GM21737 (cell line): ENCODE measurements around the gene OSBPL9.
"Not testable (repeated sequence)": the region's sequence is repeated elsewhere in the genome, so short reads cannot be mapped to it uniquely, and the experiment has no call there.

Experiments used
- ATAC-seq: cut with Tn5 transposase; IDR thresholded peaks from one replicate; pipeline ENCODE4 v1.9.1; 2021; ENCODE audit warnings: mild to moderate bottlenecking, moderate library complexity; ENCODE audit not compliant: unreplicated experiment

Gene OSBPL9

DNA sequence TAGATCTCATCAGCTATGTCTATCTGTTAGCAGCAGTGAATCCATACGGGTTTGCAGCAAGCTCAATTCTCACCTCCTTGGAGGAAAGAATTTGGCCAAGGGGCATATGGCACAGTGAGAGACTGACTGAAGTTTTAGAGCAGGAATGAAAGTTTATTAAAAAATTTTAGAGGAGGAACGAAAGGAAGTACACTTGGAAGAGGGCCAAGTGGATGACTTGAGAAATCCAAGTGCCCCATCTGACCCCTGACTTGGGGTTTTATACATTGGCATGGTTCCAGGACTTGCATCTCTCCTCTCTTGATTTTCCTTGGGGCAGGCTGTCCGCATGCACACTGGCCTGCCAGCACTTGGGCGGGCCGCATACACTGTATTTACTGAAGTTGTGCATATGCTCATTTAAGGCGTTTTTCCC is 9.2 kb upstream of the OSBPL9 start:
- ATAC-seq, result no peak

DNA sequence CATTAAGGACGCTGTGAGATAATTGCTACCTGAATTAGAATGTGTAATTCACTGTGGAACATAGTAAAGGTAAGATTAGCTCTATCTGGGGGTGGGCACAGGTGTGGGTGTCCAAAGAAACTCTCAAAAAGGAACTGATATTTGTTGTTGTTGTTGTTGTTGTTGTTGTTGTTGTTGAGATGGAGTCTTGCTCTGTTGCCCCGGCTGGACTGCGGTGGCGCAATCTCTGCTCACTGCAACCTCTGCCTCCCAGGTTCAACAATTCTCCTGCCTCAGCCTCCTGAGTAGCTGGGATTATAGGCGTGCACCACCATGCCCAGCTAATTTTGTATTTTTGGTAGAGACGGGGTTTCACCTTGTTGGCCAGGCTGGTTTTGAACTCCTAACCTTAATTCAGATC is 6.8 kb upstream of the OSBPL9 start:
- ATAC-seq, result not testable (repeated sequence)

DNA sequence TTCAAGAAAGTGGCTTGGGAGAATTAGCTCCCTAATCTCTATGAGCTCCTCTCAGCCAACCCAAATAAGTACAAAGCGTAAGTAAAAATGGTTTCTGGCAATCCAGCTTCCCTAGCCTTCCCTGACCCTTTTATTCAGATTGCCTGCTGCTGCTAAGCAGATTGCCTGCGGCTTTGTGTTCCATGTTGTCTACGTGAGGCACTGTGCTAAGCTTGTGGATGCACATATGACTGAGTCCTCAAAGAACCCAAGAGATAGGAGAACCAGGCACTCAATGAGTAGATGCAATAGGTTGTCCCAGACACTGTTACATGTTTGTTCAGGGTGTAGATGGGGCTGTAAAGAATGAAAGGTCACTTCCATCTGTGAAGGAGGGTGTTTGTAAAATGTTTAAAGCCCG is 6.3 kb upstream of the OSBPL9 start:
- no peak for ATAC-seq

DNA sequence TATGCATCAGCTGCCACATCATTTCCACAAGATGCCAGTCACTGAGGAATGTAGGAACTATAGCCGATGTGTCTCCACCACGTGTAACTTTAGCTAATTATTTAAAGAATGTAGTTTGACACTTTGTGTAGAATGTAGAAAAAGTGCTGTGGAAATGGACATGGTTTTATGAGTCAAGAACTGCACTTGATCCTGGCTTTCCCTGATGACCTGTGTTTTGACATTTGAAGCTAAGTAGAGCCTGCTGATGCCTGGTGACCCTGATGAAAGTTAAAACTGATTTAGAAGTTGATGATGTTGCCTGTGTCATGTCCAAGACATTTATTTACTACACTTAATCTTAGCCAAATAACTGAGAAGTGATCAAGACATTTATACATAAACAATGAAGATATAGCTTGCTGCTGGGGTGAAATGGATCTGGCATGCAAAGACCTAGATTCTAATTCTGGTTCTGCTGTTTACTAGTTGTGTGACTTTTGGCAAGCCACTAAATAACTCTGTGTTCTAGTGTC is 4.4 kb upstream of the OSBPL9 start:
- ATAC-seq, result no peak

DNA sequence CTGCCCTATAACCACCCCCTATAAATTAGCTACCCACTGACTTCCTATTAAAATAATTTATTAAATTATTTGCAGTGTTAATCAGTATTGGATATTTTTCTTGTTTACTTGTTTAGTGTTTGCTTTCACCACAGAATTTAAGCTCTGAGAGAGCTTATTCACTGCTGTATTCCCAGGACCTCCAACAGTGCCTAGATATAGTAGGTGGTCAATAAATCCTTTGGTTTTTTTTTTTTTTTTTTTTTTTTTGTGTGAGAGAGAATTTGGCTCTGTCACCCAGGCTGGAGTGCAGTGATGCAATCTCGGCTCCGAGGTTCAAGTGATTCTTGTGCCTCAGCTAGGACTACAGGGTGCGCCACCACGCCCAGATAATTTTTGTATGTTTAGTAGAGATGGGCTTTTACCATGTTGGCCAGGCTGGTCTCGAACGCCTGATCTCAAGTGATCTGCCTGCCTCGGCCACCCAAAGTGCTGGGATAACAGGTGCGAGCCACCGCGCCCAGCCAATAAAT is 1.1 kb upstream of the OSBPL9 start:
- no peak for ATAC-seq

DNA sequence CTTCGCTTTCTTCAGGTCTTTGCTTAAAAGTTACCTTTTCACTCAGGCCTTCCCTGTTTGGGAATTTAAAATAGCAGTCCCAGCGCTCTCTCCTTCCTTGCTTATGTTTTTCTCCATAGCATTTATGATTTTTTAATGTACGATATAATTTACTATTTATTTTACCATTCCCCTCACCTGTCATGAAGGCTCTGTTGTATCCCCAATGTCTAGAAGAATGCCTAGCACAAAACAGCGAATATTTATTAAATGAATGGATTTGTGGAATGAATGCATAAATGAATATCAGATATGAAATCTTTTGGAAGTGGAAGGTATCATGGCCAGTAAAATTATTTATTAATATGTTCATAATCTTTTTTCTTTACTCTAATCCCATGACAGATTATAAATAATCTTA is 402 bp upstream of the OSBPL9 start:
- ATAC-seq, result no peak

DNA sequence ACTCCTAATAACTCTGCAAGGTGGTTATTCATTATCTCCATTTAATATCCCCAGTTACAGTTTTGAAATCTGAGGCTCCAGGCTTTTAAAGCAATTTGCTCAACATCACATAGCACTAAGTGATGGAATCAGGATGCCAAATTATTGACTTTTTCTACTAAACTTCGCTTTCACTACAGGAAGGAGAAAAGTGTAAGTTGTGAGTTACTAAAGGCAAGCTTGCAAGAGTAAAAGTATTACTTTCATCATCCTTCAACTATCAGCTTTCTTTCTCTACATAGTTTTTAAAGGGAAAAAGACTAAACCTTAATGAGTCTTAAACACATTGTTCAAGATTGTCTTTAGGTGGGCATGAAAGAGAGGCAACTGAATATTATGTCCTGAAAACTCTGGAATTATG is 1.8 kb downstream of the OSBPL9 start:
- no peak for ATAC-seq

DNA sequence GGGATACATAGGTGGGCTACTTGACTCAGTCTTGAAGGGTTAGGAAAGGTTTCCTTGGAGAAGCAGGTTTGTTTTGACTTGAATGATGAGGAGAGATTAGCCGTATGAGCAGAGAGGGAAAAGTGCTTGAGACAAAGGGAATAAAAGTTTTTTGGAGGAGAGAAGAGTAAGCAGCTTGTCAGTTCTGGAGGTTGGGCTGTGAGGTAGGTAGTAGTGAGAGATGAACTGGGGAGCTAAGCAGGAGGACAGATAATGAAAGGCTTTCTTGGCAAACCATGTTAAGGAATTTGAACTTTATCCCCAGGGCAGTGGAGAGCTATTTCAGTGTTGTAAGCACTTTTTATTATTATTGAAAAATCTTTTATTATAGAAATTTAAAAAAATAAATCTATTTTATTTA is 3.6 kb downstream of the OSBPL9 start:
- ATAC-seq, result no peak

DNA sequence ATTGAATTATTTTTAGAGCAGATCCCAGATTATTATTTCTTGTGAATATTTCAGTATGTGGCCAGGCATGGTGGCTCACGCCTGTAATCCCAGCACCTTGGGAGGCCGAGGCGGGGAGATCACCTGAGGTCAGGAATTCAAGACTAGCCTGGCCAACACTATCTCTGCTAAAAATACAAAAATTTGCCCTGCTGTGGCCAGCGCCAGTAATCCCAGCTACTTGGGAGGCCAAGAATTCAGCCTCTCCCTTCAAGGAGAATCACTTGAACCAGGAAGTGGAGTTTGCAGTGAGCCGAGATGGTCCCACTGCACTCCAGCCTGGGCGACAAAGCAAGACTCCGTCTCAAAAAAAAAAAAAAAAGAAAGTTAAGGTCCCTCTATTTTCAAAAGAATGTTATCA is 4.3 kb downstream of the OSBPL9 start:
- no peak for ATAC-seq

DNA sequence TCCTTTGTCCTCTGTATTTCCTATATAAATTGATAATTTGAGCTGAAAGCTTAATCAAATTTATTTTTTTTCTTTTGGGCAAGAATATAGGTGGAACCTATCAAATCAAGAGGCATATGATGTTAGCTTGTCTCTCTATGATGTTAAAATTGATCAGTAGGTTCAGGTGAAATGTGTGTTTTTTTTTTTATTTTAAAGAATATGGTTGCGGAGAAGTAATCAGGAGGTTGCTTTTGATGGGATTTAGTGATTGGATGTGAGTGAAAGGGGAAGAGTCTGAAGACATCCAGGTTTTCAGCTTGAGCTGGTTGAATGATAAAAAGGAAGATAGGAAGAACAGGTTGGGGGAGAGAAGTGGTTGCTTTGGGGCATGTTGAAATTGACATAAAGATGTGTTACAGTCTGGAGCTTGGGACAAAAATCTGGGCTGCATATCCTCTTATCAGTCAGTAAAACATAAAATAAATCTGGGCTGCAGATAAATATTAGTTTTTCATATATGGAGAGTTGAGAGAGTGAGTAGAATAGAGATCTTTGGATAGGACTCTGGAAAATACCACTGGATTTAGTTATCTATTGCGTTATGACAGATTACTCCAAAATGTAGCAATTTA is 5.1 kb downstream of the OSBPL9 start:
- ATAC-seq, result no peak

DNA sequence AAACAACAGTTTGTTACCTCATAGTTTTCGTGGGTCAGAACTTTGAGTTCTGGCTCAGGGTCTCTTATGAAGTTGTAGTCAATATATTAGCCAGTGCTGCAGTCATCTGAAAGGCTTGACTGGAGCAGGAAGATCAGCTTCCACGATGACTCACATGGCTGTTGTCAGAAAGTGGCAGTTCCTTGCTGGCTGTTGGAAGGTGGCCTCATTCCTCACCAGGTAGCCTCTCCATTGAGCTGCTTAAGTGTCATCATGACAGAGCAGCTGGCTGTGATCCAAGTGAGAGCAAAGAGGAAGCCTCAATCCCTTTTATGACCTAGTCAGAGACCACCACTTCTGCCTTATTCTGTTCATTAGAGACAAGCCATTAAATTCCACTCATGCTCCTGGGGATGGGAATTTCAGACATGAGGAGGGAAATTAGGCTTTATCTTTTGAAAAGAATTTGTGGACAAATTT is 5.6 kb downstream of the OSBPL9 start:
- ATAC-seq, result no peak

DNA sequence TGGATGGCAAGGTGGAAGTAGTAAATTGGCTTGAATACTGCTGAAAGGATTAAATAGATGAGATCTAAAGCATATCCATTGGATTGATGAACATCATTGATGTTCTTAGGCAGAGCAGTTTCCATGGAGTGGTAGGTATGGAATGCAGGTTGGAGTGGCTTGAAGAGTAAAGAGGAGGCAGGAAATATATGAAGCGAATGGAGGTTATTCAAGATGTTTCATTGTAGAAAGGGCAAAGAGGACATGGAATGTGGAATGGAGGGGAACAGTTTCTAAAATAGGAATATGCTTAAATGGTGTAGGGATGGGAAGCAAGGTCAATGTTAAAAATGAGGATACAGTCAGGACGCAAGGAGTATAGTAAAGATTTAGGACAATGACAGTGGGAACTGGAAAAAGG is 6.1 kb downstream of the OSBPL9 start:
- no peak for ATAC-seq

DNA sequence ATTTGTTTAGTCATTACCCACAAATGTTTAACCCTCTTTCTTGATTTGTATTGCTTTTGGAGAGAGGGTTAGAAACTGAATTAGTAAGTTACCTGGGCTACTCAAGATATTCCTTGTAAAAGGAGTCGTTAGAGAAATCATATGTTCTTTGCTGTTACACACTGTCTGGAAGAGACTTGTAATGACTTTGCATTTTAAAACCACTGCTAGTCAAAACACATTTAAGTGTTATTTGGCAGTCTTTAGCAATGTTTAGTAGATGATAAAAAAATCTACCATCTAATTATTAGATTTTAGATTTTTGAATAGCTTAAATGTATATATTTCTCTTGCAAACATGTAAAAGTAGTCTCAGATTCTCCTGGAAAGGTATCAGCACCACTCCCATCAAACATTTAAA is 6.6 kb downstream of the OSBPL9 start:
- no peak for ATAC-seq

DNA sequence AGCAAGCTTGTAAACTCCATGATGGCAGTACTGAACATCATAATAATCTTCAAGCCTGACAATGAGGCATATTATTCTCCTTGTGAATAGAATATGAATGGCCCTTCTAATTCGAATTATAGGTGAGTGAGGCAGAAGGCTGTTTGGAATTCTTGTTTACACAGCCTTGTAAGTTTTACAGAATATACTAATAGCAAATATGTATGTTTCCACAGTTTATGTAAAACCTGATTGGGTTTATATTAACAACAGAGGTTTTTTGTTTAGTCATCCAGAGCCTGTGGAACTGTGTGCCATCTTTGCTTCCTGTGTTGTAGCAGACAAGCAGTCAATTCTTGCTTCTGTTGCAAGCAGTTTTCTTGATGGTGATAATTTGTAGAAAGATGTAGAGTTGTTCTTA is 8.0 kb downstream of the OSBPL9 start:
- ATAC-seq, result no peak

DNA sequence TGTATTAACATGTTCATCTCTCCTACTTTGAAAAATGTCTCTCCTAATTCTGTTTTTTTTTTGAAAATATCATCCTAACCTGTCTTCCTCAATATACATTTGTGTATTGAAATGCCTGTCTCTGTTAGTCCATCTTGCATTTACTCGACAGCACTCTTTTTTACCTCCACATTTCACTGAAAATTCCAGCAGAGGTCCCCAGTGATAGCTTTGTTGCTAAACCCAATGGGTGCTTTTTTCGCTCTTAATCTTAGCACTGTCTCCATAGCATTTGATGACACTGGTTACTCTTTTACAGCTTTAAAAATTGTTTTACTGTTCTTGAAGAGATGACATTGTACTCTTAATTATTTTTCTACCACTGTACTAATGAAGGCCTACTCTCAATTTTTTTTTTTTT is 10.8 kb downstream of the OSBPL9 start:
- no peak for ATAC-seq

DNA sequence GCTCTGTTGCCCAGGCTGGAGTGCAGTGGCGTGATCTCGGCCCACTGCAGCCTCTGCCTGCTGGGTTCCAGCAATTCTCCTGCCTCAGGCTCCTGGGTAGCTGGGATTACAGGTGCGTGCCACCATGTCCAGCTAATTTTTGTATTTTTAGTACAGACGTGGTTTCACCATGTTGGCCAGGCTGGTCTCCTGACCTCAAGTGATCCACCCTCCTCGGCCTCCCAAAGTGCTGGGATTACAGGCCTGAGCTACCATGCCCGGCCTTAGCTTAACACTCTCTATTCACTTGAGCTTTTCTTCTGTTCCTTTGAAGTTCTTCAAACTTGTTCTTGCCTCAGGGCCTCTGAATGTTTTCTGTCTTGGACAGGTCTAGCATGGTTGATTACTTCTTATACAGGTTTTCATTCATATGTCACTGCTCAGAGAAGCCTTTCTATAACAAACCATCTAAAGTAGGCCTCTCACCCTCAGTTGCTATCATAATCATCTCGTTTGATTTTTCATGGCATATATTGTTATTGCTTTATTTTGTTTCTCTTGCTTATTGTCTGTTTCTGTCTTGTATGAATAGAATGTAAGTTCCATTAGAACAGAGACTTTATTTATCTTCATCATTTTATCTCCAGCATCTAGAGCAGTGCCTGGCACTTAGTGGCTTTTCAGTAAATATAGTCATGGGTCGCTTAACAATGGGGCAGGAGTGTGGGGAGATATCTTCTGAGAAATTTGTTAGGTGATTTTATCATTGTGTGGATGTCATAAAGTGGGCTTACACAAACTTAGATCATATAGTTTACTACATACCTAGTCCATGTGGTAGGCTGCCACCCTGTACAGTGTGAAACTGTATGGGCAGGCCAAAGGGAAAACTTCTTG is 12.1 kb downstream of the OSBPL9 start:
- ATAC-seq, result no peak

DNA sequence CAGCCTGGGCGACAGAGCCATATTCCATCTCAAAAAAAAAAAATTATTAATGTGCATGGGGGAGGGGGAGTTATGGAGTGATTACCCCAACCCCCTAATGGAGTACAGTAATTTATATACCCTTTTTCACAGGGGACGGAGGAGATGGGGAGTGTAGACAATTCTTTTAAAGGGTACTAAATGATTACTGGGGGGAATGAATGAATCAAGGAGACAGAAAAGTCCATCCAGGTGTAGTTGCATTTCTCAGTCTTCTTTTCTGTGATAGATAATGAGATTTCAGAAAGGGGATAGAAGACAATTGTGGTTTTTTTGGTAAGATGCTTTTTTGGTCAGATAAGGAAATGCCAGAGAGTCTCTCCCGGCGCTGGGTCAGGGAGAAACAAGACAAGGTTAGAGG is 13.0 kb downstream of the OSBPL9 start:
- ATAC-seq, result no peak

DNA sequence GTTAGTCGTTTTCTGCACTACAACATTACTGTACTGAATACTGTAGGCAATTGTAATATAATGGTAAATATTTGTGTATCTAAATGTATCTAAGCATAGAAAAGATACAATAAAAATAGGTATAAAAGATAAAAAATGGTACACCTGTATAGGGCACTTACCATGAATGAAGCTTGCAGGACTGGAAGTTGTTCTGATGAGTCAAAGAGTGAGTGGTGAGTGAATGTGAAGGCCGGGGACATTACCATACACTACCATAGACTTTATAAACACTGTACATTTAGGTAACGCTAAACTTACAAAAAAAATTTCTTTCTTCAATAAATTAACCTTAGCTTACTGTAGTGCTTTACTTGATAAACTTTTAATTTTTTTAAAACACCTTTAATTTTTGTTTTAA is 13.5 kb downstream of the OSBPL9 start:
- no peak for ATAC-seq

DNA sequence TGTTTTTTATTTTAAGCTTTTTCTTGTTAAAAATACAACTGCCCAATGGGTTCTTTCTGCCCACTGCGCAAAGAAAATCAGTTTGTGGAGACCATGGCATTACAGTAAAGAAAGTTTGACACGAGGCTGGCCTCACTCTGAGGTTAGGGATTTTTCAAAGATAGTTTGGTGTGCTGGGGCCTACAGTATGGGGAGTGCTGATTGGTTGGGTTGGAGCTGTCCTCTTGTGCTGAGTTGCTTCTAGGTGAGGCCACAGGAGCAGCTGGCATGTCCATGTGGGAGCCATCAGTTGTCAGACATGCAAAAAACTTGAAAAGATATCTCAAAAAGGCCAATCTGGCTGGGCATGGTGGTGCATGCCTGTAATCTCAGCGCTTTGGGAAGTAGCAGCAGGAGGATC is 14.0 kb downstream of the OSBPL9 start:
- no peak for ATAC-seq

DNA sequence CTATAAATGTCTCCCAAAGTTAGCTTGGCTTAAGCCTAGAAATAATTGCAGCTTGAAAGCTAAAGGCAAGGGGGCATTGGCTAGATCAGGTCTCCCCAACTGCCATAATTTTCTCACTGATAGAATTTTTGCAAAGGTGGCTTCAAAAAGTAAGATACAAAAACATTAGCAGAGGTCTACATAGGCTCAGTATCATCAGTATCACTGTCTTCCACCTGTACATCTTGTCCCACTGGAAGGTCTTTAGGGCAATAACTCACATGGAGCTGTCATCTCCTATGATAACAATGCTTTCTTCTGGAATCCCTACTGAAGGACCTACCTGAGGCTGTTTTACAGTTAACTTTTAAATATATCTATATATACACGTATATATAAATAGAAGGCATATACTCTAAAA is 14.9 kb downstream of the OSBPL9 start:
- no peak for ATAC-seq

DNA sequence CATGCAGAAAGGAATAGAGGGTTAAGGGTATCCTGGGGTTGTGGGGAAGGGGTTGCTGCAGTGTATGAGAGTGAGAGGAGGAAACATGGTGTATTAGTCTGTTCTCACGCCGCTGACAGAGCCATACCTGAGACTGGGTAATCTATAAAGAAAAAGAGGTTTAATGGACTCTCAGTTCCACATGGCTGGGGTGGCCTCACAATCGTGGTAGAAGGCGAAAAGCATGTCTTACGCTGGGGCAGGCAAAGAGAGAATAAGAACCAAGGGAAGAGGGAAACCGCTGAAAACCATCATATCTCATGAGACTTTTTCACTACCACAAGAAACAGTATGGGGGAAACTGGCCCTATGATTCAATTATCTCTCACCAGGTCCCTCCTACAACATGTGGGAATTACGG is 17.7 kb downstream of the OSBPL9 start:
- ATAC-seq, result no peak

DNA sequence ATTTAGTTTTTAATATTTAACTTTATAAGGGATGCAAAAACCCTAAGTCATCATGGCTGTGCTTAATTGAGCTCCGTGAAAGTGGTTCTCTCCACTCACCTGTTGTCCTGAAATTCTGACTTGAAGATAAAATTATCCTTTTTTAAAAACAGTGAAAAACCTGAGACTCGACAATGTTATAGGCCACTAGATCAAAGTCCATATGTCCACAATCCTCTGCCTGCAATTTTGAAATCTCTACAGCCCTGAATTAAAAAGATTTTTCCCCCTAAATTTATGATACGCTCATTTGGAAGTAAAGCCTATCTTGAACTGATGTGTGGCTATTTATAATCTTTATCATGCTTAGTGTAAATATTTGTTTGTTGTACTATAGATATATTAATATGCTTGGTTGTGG is 18.7 kb downstream of the OSBPL9 start:
- ATAC-seq, result no peak
